Measurements from ENCODE around the gene SFTA2. TPM values are rescaled to one million over a fixed set of nuclear protein-coding genes. Genes with fewer than 3 reads are reported as not detected.
A peak's percentile ranks its signal among the peaks of the same experiment; 100 is the strongest.
"Not testable (repeated sequence)": the region's sequence is repeated elsewhere in the genome, so short reads cannot be mapped to it uniquely, and the experiment has no call there.

Gene SFTA2
- total RNA-seq, 1 donor from 2014 or later: not detected

- peaks cover 38% of the 10 kb centered on the region for H3K36me3 Mint-ChIP-seq (ENCODE audit: low read depth)
- TF ChIP-seq CTCF (IDR thresholded peaks at IDR 0.05): no peak
- H3K27me3 Mint-ChIP-seq: peaks cover 3% of the 10 kb centered on the region
- peaks cover 8% of the 10 kb centered on the region for H3K9me3 Mint-ChIP-seq
- ChIA-PET POLR2A (no interaction called here), CTCF (interaction anchor here (1.4 kb wide), 1 partner anchor 151 kb away, joined by 3 read pairs; no protein-coding TSS in a partner anchor)
- no peak overlapping the region for H3K27ac Mint-ChIP-seq
- DNase-seq: no peak
- no peak for ATAC-seq (ENCODE audit: low read depth)
- H3K4me1 Mint-ChIP-seq: no peaks in the 10 kb centered on the region
- intact Hi-C loops (cut with micrococcal nuclease): no loop called here
- no peak overlapping the region for H3K4me3 Mint-ChIP-seq
Measured at GRCh38 chr6:30928677-30929076, 3.3 kb downstream of the SFTA2 start.

- not testable (repeated sequence) for H3K27ac Mint-ChIP-seq, H3K9me3 Mint-ChIP-seq
- POLR2A ChIA-PET: interaction anchor here (0.6 to 0.7 kb wide), 3 partner anchors 10 to 990 kb away, joined by 3 to 10 read pairs (median 4); no protein-coding TSS in a partner anchor
Measured at GRCh38 chr6:30927080-30927479, 4.9 kb downstream of the SFTA2 start.

GRCh38 chr6:30926644-30927043 is 5.3 kb downstream of the SFTA2 start:
- ATAC-seq (ENCODE audit: low read depth) (no peak), DNase-seq (no peak)
- intact Hi-C loops (cut with micrococcal nuclease): no loop called here
- no peak overlapping the region for H3K4me3 Mint-ChIP-seq
- no peaks in the 10 kb centered on the region for H3K27me3 Mint-ChIP-seq
- H3K36me3 Mint-ChIP-seq (ENCODE audit: low read depth): peaks cover 59% of the 10 kb centered on the region
- ChIA-PET POLR2A (interaction anchor here (0.7 kb wide), 1 partner anchor 319 kb away, joined by 4 read pairs; no protein-coding TSS in a partner anchor), CTCF (no interaction called here)
- TF ChIP-seq CTCF (IDR thresholded peaks at IDR 0.05): no peak
- no peak overlapping the region for H3K27ac Mint-ChIP-seq
- peaks cover 4% of the 10 kb centered on the region for H3K4me1 Mint-ChIP-seq
- peaks cover 8% of the 10 kb centered on the region for H3K9me3 Mint-ChIP-seq

More at GRCh38 chr6:30927080-30927479, 4.9 kb downstream of the SFTA2 start:
- H3K27me3 Mint-ChIP-seq; CTCF ChIA-PET; intact Hi-C loops (cut with micrococcal nuclease); H3K4me1 Mint-ChIP-seq; ATAC-seq (ENCODE audit: low read depth); H3K4me3 Mint-ChIP-seq; DNase-seq: not testable (repeated sequence)
- H3K36me3 Mint-ChIP-seq (ENCODE audit: low read depth): peaks cover 54% of the 10 kb centered on the region

- ATAC-seq (ENCODE audit: low read depth); H3K9me3 Mint-ChIP-seq; CTCF ChIA-PET; intact Hi-C loops (cut with micrococcal nuclease); H3K27me3 Mint-ChIP-seq; H3K4me3 Mint-ChIP-seq; POLR2A ChIA-PET; H3K27ac Mint-ChIP-seq; H3K4me1 Mint-ChIP-seq; DNase-seq: not testable (repeated sequence)
- peaks cover 82% of the 10 kb centered on the region for H3K36me3 Mint-ChIP-seq (ENCODE audit: low read depth)
Measured at GRCh38 chr6:30924040-30924627, 7.8 kb downstream of the SFTA2 start.

GRCh38 chr6:30922447-30922852 is 9.5 kb downstream of the SFTA2 start:
- no peak for DNase-seq
- no peak for TF ChIP-seq CTCF (IDR thresholded peaks at IDR 0.05)
- Mint-ChIP-seq H3K36me3 (ENCODE audit: low read depth) (peaks cover 86% of the 10 kb centered on the region), H3K27me3 (no peaks in the 10 kb centered on the region), H3K4me3 (no peak overlapping the region), H3K4me1 (peaks cover 6% of the 10 kb centered on the region), H3K9me3 (no peaks in the 10 kb centered on the region), H3K27ac (peak overlapping the region; percentile 41)
- intact Hi-C loops (cut with micrococcal nuclease): no loop called here
- no peak for ATAC-seq (ENCODE audit: low read depth)
- POLR2A ChIA-PET: no interaction called here
- CTCF ChIA-PET: no interaction called here

GRCh38 chr6:30918670-30919069 is 13.3 kb downstream of the SFTA2 start:
- ChIA-PET CTCF (interaction anchor here (1.2 to 4.3 kb wide), 3 partner anchors 151 to 169 kb away, joined by 3 to 41 read pairs (median 5); no protein-coding TSS in a partner anchor), POLR2A (no interaction called here)
- ATAC-seq (ENCODE audit: low read depth) (no peak), DNase-seq (no peak)
- Mint-ChIP-seq H3K9me3 (no peaks in the 10 kb centered on the region), H3K4me3 (no peak overlapping the region), H3K4me1 (peaks cover 22% of the 10 kb centered on the region), H3K36me3 (ENCODE audit: low read depth) (peaks cover 79% of the 10 kb centered on the region), H3K27me3 (no peaks in the 10 kb centered on the region), H3K27ac (no peak overlapping the region)
- intact Hi-C loops (cut with micrococcal nuclease): no loop called here
- TF ChIP-seq CTCF (IDR thresholded peaks at IDR 0.05): no peak

Measured in activated B cell treated with CpG ODN at 0.5 μM for 24 hours (primary cell).